Fibroblast of skin of left biceps (primary cell): ENCODE results near the gene LHX6.

Experiments
- DNase-seq, 2 experiments: peaks; one replicate each; pipeline ENCODE4 v3.0.0-alpha.2; 2013; ENCODE audit warnings: low read depth in 2 of 2

Gene LHX6

GRCh38 chr9:122216138-122216797 is 12.5 kb downstream of the LHX6 start:
- no peak for DNase-seq

DNA sequence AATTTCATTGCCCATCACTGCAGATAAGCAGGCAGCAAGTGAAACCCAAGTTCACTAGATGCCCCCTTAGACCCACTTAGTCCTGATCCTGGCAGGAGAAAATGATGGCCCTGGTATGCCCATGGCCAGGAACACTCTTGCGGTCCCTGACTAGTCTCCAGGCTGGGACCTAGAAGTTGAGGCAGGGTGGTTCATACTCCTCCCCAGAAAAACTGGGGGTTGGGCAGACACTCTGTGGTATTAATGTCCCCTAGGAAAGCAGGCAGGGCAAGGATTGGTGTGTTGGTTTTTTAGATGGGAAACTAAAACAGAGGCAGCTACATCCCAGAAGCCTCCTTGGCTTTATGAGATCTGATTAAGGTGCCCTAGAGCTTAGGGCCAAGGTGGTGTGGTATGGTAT is 13.1 kb downstream of the LHX6 start:
- no peak for DNase-seq

DNA sequence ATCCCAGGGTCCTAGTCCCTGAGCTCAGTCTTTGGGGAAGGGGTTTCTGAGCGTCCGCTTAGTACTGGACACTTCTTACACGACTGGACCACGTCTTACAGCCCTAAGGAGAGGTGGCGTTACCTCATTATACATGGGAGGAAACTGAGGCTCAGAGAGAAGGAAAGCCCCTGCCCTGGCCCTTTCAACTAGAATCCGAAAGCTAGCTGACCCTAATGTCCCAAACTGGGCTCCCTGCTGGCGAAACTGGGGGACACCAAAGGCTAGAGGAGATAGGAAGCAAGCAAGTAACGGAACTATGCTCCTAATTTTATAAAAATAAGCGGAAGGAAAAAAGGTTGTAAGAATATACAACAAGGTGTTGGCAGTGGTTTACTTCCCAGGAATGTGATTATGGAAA is 14.2 kb downstream of the LHX6 start:
- no peak for DNase-seq

- no peak for DNase-seq
Observed at GRCh38 chr9:122213589-122214413, 15.0 kb downstream of the LHX6 start.

DNA sequence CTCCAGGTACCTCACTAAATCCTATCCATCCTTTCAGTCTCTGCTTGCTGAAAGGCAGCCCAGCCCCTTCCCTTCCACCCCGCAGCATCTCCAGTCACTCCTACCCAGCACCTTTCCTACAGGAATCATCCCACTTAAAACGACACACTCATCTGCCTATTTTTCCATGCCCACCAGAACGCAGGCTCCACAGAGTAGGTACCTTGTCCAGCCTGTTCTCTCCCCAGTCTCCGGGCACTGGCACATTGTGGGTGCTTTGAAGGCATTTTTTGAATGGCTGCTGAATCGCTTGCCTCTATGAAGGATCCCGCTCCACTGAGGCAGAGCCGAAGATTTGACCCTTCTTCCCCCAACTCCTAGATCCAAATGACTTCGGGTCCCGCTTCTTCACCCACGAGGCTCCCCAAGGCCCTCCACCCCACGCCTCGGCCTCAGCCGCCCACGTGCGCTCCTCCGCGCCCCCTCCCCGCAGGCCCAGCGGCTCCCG is 15.6 kb downstream of the LHX6 start:
- DNase-seq, result no peak

- DNase-seq, result no peak
Observed at GRCh38 chr9:122212473-122213004, 16.2 kb downstream of the LHX6 start.

DNA sequence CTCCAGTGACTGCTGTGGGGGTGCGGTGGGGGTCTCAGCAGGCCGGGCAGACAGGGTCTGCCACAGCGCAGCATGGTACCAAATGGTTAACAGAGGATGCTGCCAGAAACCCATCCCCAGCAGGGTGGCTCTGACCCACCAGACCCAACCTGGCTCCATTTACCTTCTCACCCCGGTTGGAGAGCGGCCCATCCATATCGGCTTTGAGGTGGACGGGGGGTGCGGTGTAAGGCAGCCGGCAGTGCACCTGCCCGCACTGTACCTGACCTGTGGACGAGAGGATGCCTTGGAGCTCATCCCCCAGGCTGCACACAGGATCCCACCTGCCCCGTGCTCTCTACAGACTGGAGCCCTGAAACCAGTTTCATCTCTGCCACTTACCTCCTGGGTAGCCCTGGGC is 19.3 kb downstream of the LHX6 start:
- no peak for DNase-seq

DNA sequence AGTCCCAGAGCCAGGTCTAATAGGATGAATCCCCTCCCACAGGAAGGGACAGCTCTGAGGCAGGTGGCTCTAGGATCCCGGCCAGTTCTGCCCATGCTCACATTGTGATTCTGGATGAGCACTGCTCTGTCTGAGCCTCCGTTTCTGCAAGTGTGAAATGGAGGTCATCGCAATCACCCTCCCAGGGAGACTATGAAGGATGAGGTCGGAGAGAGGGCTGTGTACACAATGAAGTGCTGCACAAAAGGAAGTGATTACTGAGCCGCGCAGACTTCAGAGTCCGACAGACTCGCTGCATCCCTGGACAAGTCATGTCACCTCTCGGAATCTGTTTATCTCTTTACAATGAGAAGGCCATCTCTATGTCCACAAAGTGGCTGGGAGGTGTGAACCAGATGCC is 21.7 kb downstream of the LHX6 start:
- DNase-seq, result no peak

DNA sequence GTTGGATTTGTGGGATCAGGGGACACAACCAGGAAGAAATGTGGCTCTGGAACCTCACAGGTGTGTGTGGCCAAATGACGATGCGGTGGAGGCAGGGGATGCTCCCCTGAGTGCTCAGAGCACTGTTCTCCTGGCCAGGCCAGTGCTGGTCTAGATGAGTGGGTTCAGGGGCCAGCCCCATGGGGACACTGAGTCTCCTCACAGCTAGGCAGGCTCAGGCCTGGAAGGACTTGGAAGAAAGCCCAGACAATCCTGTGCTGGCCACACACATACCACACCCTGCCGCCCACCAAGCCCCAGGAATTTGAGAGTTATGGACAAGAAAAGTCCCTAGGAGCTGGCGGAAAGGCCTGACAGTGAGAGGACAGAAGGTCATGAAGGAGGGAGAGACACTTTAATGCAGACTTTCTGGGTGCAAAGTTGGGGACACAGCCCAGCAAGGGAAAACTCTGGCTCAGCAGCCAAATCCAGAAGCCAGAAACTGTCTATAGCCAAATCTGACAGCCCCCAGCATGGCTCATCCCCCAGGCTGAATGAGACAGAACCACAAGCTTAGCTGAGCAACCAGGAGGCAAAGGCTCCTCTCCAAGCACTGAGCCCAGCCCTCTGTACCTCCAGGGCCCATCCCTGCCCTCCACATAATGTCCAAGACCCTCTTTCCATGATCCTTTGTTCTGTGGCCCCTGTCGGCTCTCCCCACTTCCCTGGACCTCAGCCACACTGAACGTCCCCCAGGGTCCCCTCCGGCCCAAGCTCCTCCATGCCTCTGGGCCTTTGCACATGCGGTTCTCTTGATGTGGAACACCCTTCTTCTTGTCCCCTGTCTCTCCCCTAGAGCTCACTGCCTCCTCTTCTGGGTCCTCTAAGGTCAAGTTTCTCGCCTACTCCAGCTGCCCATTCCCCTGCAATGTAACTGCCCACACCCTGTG is 22.4 kb downstream of the LHX6 start:
- peak; percentile 22 to 29 for DNase-seq

DNA sequence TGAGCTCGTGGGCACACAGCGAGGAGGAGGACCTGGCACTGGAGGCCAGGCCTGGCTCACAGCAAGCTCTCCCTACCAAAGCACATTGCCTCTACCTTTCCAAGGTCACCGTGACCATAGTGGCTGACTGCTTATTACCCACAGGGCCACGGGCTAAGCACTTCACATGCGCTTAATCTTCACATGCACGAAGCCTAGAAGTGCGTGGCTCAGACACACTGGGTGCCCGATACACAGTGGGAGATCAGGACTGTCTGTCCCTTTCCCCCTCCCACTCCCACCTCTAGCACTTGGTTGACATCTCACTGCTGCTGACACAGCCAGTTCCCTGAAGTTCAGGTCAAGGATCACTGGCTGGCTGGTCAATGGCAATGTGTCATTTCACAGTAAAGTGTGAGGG is 23.6 kb downstream of the LHX6 start:
- no peak for DNase-seq

DNA sequence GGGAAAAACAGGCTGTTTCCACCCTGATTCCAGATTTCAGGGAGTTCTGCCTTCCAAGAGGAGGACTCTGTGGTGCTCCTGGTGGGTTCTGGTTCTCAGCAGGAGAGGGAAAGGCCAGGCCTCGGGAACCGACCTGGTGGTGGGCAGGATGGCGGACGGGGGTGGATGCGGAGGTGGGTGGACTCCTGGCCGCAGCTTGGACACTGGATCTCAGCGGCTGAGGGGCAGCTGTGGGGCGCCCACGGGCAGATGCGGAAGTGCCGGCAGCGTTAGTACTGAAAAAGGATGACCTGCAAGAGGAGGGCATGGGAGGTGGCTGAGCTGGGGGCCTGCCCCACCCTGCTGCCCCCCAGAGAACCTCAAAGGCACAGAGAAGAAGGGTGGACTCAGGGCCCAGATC is 24.3 kb downstream of the LHX6 start:
- no peak for DNase-seq

- DNase-seq, result no peak
Observed at GRCh38 chr9:122204055-122204454, 24.7 kb downstream of the LHX6 start.

- DNase-seq, result no peak
Observed at GRCh38 chr9:122202111-122202510, 26.6 kb downstream of the LHX6 start.

DNA sequence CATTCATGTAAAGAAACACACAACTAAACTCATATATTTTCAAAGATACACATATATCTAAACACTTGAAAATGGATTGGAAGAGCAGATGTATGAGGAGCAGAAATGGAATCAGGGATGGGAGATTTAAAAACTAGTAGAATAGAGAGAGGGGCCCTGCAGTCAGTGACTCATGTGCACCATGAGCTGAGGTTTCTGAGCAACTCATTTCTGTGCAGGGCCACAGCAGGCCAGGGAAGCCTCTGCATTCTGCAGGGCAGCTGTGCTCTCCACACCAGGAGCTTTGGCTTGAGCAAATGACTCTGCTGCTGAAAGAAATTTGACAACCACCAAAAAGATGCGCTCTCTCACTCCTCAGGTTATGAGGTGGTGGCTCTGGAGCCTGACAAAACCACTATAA is 27.1 kb downstream of the LHX6 start:
- DNase-seq, result no peak

GRCh38 chr9:122200960-122201595 is 27.7 kb downstream of the LHX6 start:
- DNase-seq, result peak in 1 of 2 experiments; percentile 12

- no peak for DNase-seq
Observed at GRCh38 chr9:122197882-122198281, 30.9 kb downstream of the LHX6 start.

DNA sequence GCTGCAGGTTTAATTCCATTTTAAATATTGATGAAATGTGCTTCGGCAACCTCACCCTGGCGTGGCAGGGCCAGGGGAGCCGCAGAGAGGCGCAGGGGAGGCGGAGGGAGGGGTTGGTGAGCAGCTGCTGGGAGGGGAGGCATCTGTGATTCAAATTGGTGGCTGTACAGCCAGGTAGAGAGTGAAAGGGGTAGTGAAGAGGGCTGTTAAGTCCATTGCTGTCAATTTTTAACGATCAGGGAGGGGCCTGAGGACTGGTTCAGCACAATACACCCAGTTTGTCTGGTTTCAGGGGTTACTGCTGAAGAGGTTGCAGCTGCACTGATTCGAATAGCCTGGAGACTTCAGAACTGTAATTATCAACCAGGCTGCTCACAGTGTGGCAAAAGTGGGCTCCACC is 31.3 kb downstream of the LHX6 start:
- no peak for DNase-seq

GRCh38 chr9:122195875-122196274 is 32.9 kb downstream of the LHX6 start:
- DNase-seq, result no peak

- DNase-seq, result no peak
Observed at GRCh38 chr9:122193651-122194050, 35.1 kb downstream of the LHX6 start.

- DNase-seq, result no peak
Observed at GRCh38 chr9:122192914-122193525, 35.7 kb downstream of the LHX6 start.
